ENCODE data around the gene FAM43B. TPM values are rescaled to one million over a fixed set of nuclear protein-coding genes. Genes with fewer than 3 reads are reported as not detected.
A peak's percentile ranks its signal among the peaks of the same experiment; 100 is the strongest.

The FAM43B gene
- total RNA-seq, 4 donors from 2014 or later, result 0.90 to 1.0 TPM; not detected in 2

DNA sequence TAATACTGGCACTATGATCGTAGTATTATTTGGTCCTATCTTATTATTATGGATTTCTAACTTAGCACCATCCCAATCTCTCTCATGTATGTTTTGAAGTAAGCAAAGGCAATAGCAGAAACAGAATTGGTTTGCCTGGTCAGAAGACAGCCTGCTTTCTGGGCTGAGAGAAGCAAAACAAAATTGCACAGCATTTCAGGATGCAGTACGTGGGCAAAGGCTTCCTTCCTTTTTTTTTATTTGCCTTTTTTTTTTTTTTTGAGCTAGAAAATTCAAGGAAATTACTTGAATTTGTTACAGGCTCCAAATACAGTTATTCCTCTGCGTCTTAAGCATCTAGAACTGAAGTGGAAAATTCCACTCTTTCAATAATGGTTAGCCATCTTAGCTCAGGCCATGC lies 45.3 kb downstream of the FAM43B start:
- no peak for DNase-seq (ENCODE audit: low spot score in 2 of 2)
- Histone ChIP-seq H3K4me3 (no peak overlapping the region), H3K9me3 (no peaks in the 10 kb centered on the region), H3K36me3 (no peaks in the 10 kb centered on the region), H3K27me3 (peaks cover 0 to 10% of the 10 kb centered on the region in 2 donors), H3K27ac (peak overlapping the region in 1 of 4 donors; percentile 45), H3K4me1 (no peaks in the 10 kb centered on the region)
- 63 to 68% methylated on average over 3 of the region's 3 CpGs for WGBS, 2 donors
- no peak for TF ChIP-seq POLR2A (IDR thresholded peaks at IDR 0.05)
- TF ChIP-seq EP300 (IDR thresholded peaks at IDR 0.05), result no peak
- TF ChIP-seq, protein P1, sequence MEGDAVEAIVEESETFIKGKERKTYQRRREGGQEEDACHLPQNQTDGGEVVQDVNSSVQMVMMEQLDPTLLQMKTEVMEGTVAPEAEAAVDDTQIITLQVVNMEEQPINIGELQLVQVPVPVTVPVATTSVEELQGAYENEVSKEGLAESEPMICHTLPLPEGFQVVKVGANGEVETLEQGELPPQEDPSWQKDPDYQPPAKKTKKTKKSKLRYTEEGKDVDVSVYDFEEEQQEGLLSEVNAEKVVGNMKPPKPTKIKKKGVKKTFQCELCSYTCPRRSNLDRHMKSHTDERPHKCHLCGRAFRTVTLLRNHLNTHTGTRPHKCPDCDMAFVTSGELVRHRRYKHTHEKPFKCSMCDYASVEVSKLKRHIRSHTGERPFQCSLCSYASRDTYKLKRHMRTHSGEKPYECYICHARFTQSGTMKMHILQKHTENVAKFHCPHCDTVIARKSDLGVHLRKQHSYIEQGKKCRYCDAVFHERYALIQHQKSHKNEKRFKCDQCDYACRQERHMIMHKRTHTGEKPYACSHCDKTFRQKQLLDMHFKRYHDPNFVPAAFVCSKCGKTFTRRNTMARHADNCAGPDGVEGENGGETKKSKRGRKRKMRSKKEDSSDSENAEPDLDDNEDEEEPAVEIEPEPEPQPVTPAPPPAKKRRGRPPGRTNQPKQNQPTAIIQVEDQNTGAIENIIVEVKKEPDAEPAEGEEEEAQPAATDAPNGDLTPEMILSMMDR (IDR thresholded peaks at IDR 0.05), result no peak

DNA sequence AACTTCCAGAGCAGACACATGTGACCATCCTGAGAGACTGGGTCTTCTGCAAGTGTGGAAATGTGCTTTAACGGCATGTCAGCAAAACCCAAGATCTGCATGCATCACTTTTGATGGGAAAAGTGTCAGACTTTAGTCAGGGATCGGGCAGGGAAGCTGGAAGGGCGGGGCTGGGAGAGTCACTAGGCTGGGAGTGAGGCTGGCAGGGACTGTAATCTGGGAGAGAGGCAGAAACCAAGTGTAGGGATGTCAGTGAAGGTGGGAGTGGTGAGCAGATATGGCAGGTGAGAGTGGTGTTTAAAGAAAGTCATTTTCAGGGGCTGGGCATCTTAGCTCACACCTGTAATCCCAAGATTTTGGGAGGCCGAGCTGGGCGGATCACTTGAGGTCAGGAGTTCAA lies 47.8 kb downstream of the FAM43B start:
- Histone ChIP-seq H3K4me1 (no peaks in the 10 kb centered on the region), H3K27me3 (no peaks in the 10 kb centered on the region), H3K9me3 (no peaks in the 10 kb centered on the region), H3K36me3 (no peaks in the 10 kb centered on the region), H3K4me3 (no peak overlapping the region), H3K27ac (no peak overlapping the region)
- no peak for DNase-seq (ENCODE audit: low spot score in 2 of 2)
- WGBS, 2 donors, result 79 to 84% methylated on average over 5 of the region's 5 CpGs
- TF ChIP-seq, protein P1 (IDR thresholded peaks at IDR 0.05), result no peak
- TF ChIP-seq POLR2A (IDR thresholded peaks at IDR 0.05), result no peak

DNA sequence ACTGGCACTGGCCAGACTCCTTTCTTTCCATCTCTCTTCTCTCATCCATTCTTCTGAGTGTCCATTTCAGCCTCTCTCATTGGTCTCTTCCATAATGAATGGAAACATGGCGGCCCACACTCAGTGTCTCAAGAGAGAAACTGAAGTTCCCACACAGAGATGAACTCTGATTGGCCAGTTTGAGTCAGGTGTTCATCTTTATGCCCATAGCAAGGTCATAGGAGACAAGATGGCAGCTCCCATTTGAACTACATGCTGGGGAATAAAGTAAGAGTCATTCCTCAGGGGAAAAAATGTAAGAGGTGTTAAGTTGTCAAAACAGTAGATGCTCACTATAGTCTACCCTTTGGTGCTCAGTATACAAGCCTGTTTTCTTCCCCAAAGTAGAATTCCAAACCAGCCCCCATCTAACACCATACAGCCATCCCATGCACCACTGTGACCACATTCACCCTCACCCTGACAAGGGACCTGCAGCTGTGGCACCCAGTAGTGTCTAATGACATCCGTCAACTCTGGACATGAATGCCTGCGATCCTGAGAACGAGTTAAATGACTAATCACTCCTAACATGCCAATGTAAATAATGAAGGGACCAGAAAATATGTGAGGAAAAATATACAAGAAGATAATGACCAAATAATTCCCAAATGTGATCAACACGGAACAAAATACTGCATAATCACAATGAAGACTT lies 48.9 kb downstream of the FAM43B start:
- no peaks in the 10 kb centered on the region for H3K4me1 ChIP-seq
- TF ChIP-seq, protein P1 (IDR thresholded peaks at IDR 0.05), result no peak
- TF ChIP-seq POLR2A (IDR thresholded peaks at IDR 0.05) (no peak), EP300 (IDR thresholded peaks at IDR 0.05) (no peak)
- no peaks in the 10 kb centered on the region for H3K36me3 ChIP-seq
- no peaks in the 10 kb centered on the region for H3K27me3 ChIP-seq
- no peaks in the 10 kb centered on the region for H3K9me3 ChIP-seq
- H3K27ac ChIP-seq, result no peak overlapping the region
- 48 to 74% methylated on average over 5 of the region's 5 CpGs for WGBS, 2 donors
- H3K4me3 ChIP-seq, result no peak overlapping the region
- DNase-seq (ENCODE audit: low spot score in 2 of 2), result no peak

DNA sequence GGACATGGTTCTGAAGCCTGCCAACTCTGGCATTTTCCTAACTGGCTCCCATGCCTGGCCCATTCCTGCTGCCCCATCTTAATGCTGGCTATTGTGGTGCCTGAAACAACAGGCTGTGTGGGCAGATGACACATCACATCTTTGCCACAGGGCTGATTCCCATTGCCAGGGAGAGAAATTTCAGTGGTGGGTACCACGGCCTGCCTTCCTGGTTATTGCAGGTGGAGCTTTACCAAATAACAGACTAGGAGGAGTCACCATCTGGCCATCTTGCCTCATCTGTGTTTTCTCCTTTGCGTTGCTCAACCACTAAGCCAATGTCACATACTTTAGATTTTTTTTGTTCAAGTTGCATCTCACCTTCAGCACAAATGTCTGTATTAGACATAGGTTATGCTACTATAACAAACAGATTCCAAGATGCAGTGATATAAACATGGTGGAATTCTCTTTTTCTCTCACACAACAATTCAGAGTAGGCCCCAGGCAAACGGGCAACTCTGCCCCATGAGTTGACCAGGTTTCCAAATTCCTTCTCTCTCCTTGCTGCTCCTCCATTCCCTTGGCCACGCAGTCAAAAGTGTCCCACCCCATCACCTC lies 50.6 kb downstream of the FAM43B start:
- Histone ChIP-seq H3K9me3 (no peaks in the 10 kb centered on the region), H3K27me3 (no peaks in the 10 kb centered on the region), H3K4me1 (no peaks in the 10 kb centered on the region), H3K4me3 (no peak overlapping the region), H3K27ac (no peak overlapping the region), H3K36me3 (no peaks in the 10 kb centered on the region)
- 91 to 92% methylated on average over 4 of the region's 4 CpGs for WGBS, 2 donors
- no peak for DNase-seq (ENCODE audit: low spot score in 2 of 2)
- no peak for TF ChIP-seq EP300 (IDR thresholded peaks at IDR 0.05)
- TF ChIP-seq, protein P1 (IDR thresholded peaks at IDR 0.05), result no peak
- no peak for TF ChIP-seq POLR2A (IDR thresholded peaks at IDR 0.05)

Data from tibial nerve (tissue), 4 donors.